CD4-positive, alpha-beta T cell treated with Interleukin-1 beta for 1 hour (primary cell): ENCODE results near the gene SCRG1.
A peak's percentile ranks its signal among the peaks of the same experiment; 100 is the strongest.

ENCODE experiments used
- DNase-seq, 2 donors: peaks; one replicate each; pipeline ENCODE4 v3.0.0-alpha.2; 2020 to 2022

The SCRG1 gene

GRCh38 chr4:173357939-173358338, 41.0 kb downstream of the SCRG1 start:
- no peak for DNase-seq

DNA sequence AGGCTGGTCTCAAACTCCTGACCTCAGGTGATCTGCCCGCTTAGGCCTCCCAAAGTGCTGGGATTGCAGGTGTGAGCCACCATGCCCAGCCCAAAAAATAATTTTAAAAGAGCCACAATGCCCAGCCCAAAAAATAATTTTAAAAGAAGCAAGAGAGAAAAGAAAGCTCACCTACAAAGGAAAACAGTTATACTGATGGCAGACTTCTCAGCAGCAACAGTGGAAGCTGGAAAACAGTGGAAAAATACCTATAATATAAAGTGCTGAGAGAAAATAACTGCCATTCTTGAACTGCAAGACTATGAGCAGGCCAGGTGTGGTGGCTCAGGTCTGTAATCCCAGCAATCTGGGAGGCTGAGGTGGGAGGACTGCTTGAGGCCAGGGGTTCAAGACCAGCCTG, 51.4 kb downstream of the SCRG1 start:
- no peak for DNase-seq

DNA sequence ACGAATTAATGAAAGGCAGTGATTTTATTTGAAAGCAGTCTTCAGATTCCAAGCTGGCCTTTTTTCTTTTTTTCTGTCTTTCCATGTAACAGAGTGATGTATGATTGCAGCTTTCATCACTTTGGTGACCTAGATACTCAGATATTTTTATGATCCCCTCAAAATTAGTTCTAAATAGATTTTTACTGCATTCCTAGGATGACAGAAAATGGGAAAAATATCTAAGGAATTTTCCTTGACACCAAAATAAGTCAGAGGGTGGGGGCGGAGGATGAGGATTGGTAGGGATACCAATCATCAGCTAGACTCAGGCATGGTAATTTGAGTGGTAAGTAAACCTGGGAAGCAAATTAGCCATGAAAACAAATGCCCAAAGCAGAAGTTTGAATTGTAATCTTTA, 52.8 kb downstream of the SCRG1 start:
- no peak for DNase-seq

GRCh38 chr4:173345648-173346047, 53.3 kb downstream of the SCRG1 start:
- no peak for DNase-seq

- DNase-seq = no peak
Observed at GRCh38 chr4:173343832-173344397, 55.0 kb downstream of the SCRG1 start.

GRCh38 chr4:173337463-173337862, 61.5 kb downstream of the SCRG1 start:
- no peak for DNase-seq

DNA sequence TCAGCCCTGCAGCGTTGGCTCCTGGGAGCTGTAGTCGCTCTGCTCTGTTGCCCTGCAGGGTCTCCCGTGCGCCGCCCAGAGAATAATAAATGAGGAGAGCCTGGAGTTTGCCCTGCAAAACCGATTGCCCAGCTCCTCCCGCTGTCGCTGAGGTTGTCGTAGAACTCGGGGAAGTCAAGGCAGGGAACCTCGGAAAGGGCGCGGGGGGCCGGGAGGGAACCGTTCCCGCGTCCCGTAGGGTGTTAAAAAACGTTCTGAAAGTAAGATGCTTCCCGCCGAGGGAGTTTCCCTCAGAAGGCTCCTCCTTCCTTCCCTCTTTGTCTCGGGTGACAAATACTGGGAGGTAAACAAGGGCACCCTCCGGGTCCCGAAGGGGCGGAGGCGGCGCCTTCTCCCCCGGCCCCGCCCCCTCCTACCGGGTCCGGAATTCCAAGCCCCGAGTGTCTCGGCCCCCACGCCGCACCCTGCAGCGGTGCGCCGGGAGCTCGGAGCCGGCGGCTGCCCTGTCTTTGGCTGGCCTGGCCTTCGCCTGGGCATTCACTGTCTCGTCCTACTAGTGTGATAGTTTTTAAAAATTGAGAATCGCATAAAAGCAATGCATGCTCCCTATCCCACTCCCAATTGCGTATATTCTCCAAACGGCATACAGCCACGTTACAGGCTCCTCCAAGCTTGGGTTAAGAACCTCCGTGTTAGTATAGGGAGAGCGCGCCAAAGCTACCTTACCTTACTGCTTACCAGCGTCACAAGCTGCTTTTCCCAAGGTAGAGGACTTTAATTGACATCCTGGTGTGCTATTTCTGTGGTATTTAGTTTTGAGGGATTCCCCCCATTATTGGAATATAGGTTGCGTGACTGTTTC, 63.8 kb downstream of the SCRG1 start:
- DNase-seq = peak; percentile 15 to 37
